DND-41 (cell line): ENCODE measurements around the gene THY1.

ENCODE experiments used
- ATAC-seq: fragments of 200-7000 bp; cut with Tn5 transposase; 3 replicates; pipeline ENCODE4 v1.9.1; 2021; ENCODE audit warnings: low read depth; ENCODE audit not compliant: insufficient read depth
- DNase-seq: peaks from one replicate; pipeline ENCODE4 v3.0.0-alpha.2; 2020
- H2AFZ ChIP-seq: 2 replicates; pipeline ENCODE4 v1.6.0; 2012; ENCODE audit warnings: low read depth, low read length
- H3K27ac ChIP-seq: 2 replicates; pipeline ENCODE4 v1.5.1; 2012; ENCODE audit warnings: low read length, inconsistent platforms
- H3K27me3 ChIP-seq: fragments of 200-600 bp; sonication (generic); 2 replicates; pipeline ENCODE4 v1.6.0; 2012; ENCODE audit warnings: low read length, mild to moderate bottlenecking, inconsistent platforms; ENCODE audit not compliant: insufficient read depth, poor library complexity
- H3K36me3 ChIP-seq: 2 replicates; pipeline ENCODE4 v1.5.1; 2012; ENCODE audit warnings: low read length, inconsistent platforms; ENCODE audit not compliant: insufficient read depth
- H3K4me1 ChIP-seq: 2 replicates; pipeline ENCODE4 v1.5.1; 2012; ENCODE audit warnings: mild to moderate bottlenecking, low read length; ENCODE audit not compliant: insufficient read depth
- H3K4me2 ChIP-seq: 2 replicates; pipeline ENCODE4 v1.6.0; 2012; ENCODE audit warnings: mild to moderate bottlenecking, moderate library complexity, low read length, inconsistent platforms; ENCODE audit not compliant: insufficient read depth
- H3K4me3 ChIP-seq, 2 experiments: fragments of 200-600 bp in 1 of 2; shearing (Covaris generic) in 1 of 2; 2 replicates each; pipeline ENCODE4 v1.5.1; 2012 to 2016; ENCODE audit warnings: inconsistent platforms in 2 of 2, low read length in 2 of 2, mild to moderate bottlenecking in 2 of 2, low read depth in 1 of 2, moderate library complexity in 1 of 2
- H3K79me2 ChIP-seq: 2 replicates; pipeline ENCODE4 v1.6.0; 2012; ENCODE audit warnings: low read length, inconsistent platforms; ENCODE audit not compliant: insufficient read depth
- H3K9ac ChIP-seq: 2 replicates; pipeline ENCODE4 v1.6.0; 2012; ENCODE audit warnings: low read depth, mild to moderate bottlenecking, inconsistent platforms, low read length, moderate library complexity
- H3K9me3 ChIP-seq: 2 replicates; pipeline ENCODE4 v1.5.1; 2012; ENCODE audit warnings: low read length, moderate library complexity, mild to moderate bottlenecking, inconsistent platforms; ENCODE audit not compliant: insufficient read depth, severe bottlenecking
- H4K20me1 ChIP-seq: 2 replicates; pipeline ENCODE4 v1.6.0; 2012; ENCODE audit warnings: low read length; ENCODE audit not compliant: insufficient read depth
- EZH2 ChIP-seq: IDR thresholded peaks from 3 replicates; pipeline ENCODE4 v1.6.1; 2012; ENCODE audit warnings: borderline replicate concordance, low read depth, mild to moderate bottlenecking, moderate library complexity, low read length, inconsistent platforms; ENCODE audit not compliant: severe bottlenecking
- TF ChIP-seq, protein P1 (sequence below): IDR thresholded peaks from 2 replicates; pipeline ENCODE4 v1.5.1; 2012; ENCODE audit warnings: borderline replicate concordance, low read length, moderate library complexity, mild to moderate bottlenecking; ENCODE audit not compliant: poor library complexity, severe bottlenecking; ENCODE audit errors: extremely low read depth

Gene THY1

DNA sequence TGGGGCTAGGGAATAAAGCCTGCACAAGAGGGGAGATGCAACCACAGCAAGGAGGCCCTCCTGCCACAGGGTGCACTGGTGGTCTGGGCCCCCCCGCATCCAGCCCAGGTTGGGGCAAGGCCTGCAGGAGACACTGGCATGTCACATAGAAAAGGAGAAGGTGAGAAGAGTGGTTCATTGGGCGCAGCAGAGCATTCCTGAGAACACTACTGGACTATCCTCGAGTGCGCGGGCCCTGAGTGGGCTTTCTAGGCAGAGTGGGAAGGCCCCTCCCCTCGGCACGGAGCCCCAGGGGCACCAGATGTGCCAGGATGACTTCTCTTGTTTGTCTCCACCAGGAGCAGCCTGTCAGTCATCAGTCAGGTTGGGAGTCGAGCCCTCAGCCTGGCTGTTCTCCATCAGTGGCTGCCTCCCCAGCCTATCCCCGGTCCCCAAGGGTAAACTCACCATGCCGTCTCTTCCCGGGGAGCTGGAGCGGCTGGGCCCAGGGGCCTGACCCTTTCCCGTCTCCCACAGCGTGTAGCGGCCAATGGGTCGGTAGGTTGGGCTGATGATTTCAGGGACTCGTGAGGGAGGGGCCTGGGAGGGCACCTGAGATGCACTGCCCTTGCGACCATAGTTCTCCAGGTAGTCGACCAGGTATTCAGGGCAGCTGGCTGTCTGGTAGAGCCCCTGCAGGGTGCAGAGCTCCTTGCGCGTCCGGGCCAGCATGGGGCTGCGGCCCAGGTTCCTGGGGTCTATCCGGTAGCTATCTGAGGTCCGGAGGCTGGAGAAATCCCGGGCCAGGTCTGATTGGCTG is 50.5 kb downstream of the THY1 start:
- Histone ChIP-seq H3K36me3 (no peaks in the 10 kb centered on the region), H3K79me2 (no peaks in the 10 kb centered on the region), H3K4me2 (no peak overlapping the region), H4K20me1 (no peaks in the 10 kb centered on the region), H3K27me3 (peaks cover 9% of the 10 kb centered on the region), H3K4me3 (no peak overlapping the region), H3K4me1 (no peaks in the 10 kb centered on the region), H3K9me3 (no peaks in the 10 kb centered on the region), H3K9ac (no peak overlapping the region), H2AFZ (no peak overlapping the region), H3K27ac (no peak overlapping the region)
- ATAC-seq (no peak), DNase-seq (no peak)
- no peak for TF ChIP-seq EZH2
- TF ChIP-seq, protein P1, sequence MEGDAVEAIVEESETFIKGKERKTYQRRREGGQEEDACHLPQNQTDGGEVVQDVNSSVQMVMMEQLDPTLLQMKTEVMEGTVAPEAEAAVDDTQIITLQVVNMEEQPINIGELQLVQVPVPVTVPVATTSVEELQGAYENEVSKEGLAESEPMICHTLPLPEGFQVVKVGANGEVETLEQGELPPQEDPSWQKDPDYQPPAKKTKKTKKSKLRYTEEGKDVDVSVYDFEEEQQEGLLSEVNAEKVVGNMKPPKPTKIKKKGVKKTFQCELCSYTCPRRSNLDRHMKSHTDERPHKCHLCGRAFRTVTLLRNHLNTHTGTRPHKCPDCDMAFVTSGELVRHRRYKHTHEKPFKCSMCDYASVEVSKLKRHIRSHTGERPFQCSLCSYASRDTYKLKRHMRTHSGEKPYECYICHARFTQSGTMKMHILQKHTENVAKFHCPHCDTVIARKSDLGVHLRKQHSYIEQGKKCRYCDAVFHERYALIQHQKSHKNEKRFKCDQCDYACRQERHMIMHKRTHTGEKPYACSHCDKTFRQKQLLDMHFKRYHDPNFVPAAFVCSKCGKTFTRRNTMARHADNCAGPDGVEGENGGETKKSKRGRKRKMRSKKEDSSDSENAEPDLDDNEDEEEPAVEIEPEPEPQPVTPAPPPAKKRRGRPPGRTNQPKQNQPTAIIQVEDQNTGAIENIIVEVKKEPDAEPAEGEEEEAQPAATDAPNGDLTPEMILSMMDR: no peak

GRCh38 chr11:119371778-119372182 is 51.2 kb downstream of the THY1 start:
- H2AFZ ChIP-seq: no peak overlapping the region
- no peak for DNase-seq
- ATAC-seq: no peak; the same call in 2 of the 3 replicates
- no peaks in the 10 kb centered on the region for H3K4me1 ChIP-seq
- no peak overlapping the region for H3K4me2 ChIP-seq
- H3K36me3 ChIP-seq: no peaks in the 10 kb centered on the region
- no peak overlapping the region for H3K4me3 ChIP-seq
- no peaks in the 10 kb centered on the region for H3K79me2 ChIP-seq
- H3K9ac ChIP-seq: no peak overlapping the region
- no peak for TF ChIP-seq EZH2
- TF ChIP-seq, protein P1: peak; percentile 26
- no peak overlapping the region for H3K27ac ChIP-seq
- H3K9me3 ChIP-seq: no peaks in the 10 kb centered on the region
- no peaks in the 10 kb centered on the region for H4K20me1 ChIP-seq
- peaks cover 16% of the 10 kb centered on the region for H3K27me3 ChIP-seq

- TF ChIP-seq, protein P1: no peak
- TF ChIP-seq EZH2: no peak
Observed at GRCh38 chr11:119371067-119371601, 51.8 kb downstream of the THY1 start.

More at GRCh38 chr11:119371067-119371601, 51.8 kb downstream of the THY1 start:
- H3K27ac ChIP-seq: no peak overlapping the region
- no peak overlapping the region for H3K4me3 ChIP-seq
- no peaks in the 10 kb centered on the region for H3K79me2 ChIP-seq
- no peak overlapping the region for H3K4me2 ChIP-seq
- no peak overlapping the region for H2AFZ ChIP-seq
- no peaks in the 10 kb centered on the region for H3K4me1 ChIP-seq
- no peak for ATAC-seq
- DNase-seq: no peak
- no peaks in the 10 kb centered on the region for H4K20me1 ChIP-seq
- no peaks in the 10 kb centered on the region for H3K9me3 ChIP-seq
- peaks cover 18% of the 10 kb centered on the region for H3K27me3 ChIP-seq
- no peaks in the 10 kb centered on the region for H3K36me3 ChIP-seq
- no peak overlapping the region for H3K9ac ChIP-seq
